AG04450 (cell line): ENCODE measurements around the gene MYO15A. TPM values are rescaled to one million over a fixed set of nuclear protein-coding genes. Genes with fewer than 3 reads are reported as not detected.
A peak's percentile ranks its signal among the peaks of the same experiment; 100 is the strongest.

Source experiments
- CTCF ChIA-PET: fragments of 300-600, 350-600 bp; formaldehyde crosslinking; extraction: SDS; loops from one replicate; lab custom pipeline; 2022; ENCODE audit warnings: antibody characterized with exemption, inconsistent platforms; lab: Charles Lee
- POLR2A ChIA-PET: fragments of 350-600 bp; formaldehyde crosslinking; extraction: SDS; loops from one replicate; lab custom pipeline; 2021; ENCODE audit warnings: antibody characterized with exemption, inconsistent platforms; lab: Yijun Ruan, JAX
- DNase-seq: peaks from one replicate; pipeline ENCODE4 v3.0.0-alpha.2; 2011; ENCODE audit warnings: low read depth, low spot score
- H3K27ac ChIP-seq: one replicate; pipeline ENCODE4 v1.5.1; 2012; ENCODE audit warnings: low read depth, low read length, control low read depth
- H3K27me3 ChIP-seq: one replicate; pipeline ENCODE4 v1.6.0; 2012; ENCODE audit warnings: low read length; ENCODE audit not compliant: control insufficient read depth, insufficient read depth
- H3K4me3 ChIP-seq: 2 replicates; pipeline ENCODE4 v1.5.1; 2011; ENCODE audit warnings: mild to moderate bottlenecking, low read depth, low read length, control low read depth
- H3K9me3 ChIP-seq: 2 replicates; pipeline ENCODE4 v1.5.1; 2012; ENCODE audit warnings: low read length; ENCODE audit not compliant: control insufficient read depth, insufficient read depth
- CTCF ChIP-seq: IDR thresholded peaks from 2 replicates; pipeline ENCODE4 v1.5.1; 2011; ENCODE audit warnings: low read depth, low read length, control low read depth, inconsistent platforms
- polyA plus RNA-seq: library from polyadenylated mRNA; depleted of rRNA; stranded (reverse); fragments of >200 nt; gene quantifications from 2 replicates; pipeline ENCODE4 v1.2.3, GENCODE V29; 2011

MYO15A gene
- polyA plus RNA-seq, 1 experiment = 0.19 TPM

DNA sequence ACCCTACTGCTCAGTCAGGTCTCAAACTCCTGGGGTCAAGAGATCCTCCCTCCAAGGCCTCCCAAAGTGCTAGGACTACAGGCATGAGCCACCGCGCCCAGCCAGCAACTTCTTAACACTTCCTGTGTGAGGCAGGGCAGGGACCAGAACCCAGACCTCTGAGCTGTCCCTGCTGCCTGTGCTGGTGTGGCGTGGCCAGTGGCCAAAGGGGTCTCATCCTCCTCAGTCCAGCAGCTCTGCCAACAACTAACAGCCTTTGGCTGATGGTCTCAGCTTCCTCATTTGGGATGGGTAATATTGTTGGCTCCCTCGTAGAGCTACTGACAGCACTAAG is 115.5 kb downstream of the MYO15A start:
- H3K4me3 ChIP-seq = no peak overlapping the region
- CTCF ChIA-PET = no interaction called here
- DNase-seq = no peak
- POLR2A ChIA-PET = interaction anchor here (0.9 to 1.0 kb wide), 2 partner anchors 12 to 40 kb away, joined by 3 read pairs; partner anchors contain the start of gene ALKBH5
- no peak for TF ChIP-seq CTCF
- no peaks in the 10 kb centered on the region for H3K27me3 ChIP-seq
- H3K27ac ChIP-seq = peak overlapping the region; percentile 73
- no peaks in the 10 kb centered on the region; the same call in 1 of the 2 replicates for H3K9me3 ChIP-seq

- H3K27me3 ChIP-seq = no peaks in the 10 kb centered on the region
- CTCF ChIA-PET = no interaction called here
- no peak for TF ChIP-seq CTCF
- peak overlapping the region; percentile 73 for H3K27ac ChIP-seq
- peak overlapping the region; percentile 54 for H3K4me3 ChIP-seq
- H3K9me3 ChIP-seq = no peaks in the 10 kb centered on the region; the same call in 1 of the 2 replicates
- DNase-seq = no peak
- POLR2A ChIA-PET = interaction anchor here (0.9 to 1.0 kb wide), 2 partner anchors 11 to 41 kb away, joined by 3 read pairs; partner anchors contain the start of gene ALKBH5
Measured at GRCh38 chr17:18224387-18225120, 116.0 kb downstream of the MYO15A start.

DNA sequence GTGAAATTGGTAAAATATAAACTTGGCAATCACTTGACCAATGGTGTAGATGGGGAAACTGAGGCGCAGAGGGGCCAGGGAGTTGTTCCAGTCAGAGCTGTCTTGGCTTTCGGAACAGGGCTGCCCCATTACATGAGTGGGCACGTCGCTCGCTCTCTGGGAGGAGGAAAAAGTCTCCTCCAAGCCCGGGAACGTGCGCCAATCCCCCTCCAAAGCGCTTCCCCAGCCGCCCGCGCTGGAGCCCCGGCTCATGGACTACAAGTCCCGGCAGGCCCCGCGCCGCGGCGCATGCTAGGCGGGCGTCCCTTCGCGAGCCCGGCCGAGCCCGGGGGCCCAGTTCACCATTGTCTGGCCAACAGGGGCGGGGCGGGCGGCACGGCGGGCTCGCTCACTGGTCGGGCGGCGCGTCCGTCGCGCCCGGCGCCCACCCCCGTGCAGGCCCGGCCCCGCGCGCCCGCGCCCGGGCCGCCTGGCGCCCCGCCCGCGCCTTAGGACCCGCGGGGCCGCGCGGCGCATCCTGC is 116.6 kb downstream of the MYO15A start, which contains the start of gene LLGL1:
Gene LLGL1 (plus strand): TSS at position 515 of the 521 bp plus-strand sequence. CDS start 48 bp downstream, outside the sequence.
- H3K9me3 ChIP-seq = no peaks in the 10 kb centered on the region; the same call in 1 of the 2 replicates
- H3K4me3 ChIP-seq = peak within 1 kb of the TSS; percentile 72
- peak within 1 kb of the TSS; percentile 73 for H3K27ac ChIP-seq
- no peak for TF ChIP-seq CTCF
- no peaks in the 10 kb centered on the region for H3K27me3 ChIP-seq
- DNase-seq = peak; percentile 84
- ChIA-PET POLR2A (no interaction called here), CTCF (no interaction called here)

DNA sequence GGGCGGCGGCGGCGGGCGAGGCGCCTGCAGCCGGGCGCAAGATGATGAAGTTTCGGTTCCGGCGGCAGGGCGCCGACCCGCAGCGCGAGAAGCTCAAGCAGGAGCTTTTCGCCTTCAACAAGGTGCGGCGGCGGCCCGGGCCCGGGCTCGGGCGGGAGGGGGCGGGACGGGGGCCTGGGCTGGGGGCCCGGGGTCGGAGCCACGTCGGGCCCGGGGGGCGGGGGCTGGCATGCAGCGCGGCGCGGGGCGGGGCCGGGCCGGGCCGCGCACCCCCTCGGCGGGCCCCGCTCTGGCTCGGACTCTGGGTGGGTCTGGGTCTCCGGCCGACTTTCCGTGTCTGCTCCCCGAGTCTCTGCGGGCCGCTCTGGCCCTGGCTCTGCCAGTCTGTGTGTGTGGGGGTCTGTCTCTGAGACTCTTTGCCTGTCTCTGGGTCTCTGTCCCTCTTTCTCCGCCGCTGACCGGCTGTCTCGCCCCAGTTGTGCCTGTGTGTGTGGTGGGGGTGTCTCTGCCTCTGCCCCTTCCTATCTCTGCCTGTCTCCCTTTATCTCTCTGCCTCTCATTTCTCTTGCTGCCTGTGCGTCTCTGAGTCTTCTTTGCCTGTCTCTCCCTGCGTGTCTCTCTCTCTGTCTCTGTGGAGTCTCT is 117.2 kb downstream of the MYO15A start:
- Histone ChIP-seq H3K27me3 (no peaks in the 10 kb centered on the region), H3K4me3 (peak overlapping the region; percentile 72), H3K9me3 (no peaks in the 10 kb centered on the region; the same call in 1 of the 2 replicates), H3K27ac (no peak overlapping the region)
- TF ChIP-seq CTCF = no peak
- POLR2A ChIA-PET = interaction anchor here (1.0 kb wide), 1 partner anchor 10 kb away, joined by 3 read pairs; no protein-coding TSS in a partner anchor
- no peak for DNase-seq
- CTCF ChIA-PET = no interaction called here
